ENCODE data around the gene ACAD11. TPM values are rescaled to one million over a fixed set of nuclear protein-coding genes. Genes with fewer than 3 reads are reported as not detected.

Gene ACAD11
- total RNA-seq, 1 experiment from 2014 or later = 15.6 TPM

GRCh38 chr3:132628157-132628556 lies 31.5 kb downstream of the ACAD11 start:
- H3K4me2 ChIP-seq (ENCODE audit: insufficient read depth, insufficient read length, low read length) = no peak overlapping the region
- H3K79me1 ChIP-seq (ENCODE audit: insufficient read depth, low read depth, low read length, poor library complexity, severe bottlenecking) = no peaks in the 10 kb centered on the region
- no peaks in the 10 kb centered on the region for H4K20me1 ChIP-seq (ENCODE audit: control insufficient read depth, insufficient read depth, insufficient read length)
- Mint-ChIP-seq H3K27ac (no peak overlapping the region), H3K9me3 (no peaks in the 10 kb centered on the region), H3K36me3 (ENCODE audit: insufficient read depth in 1 of 3, low read depth in 3 of 3) (peaks cover 0 to 21% (median 17%) of the 10 kb centered on the region in 3 experiments; a peak in 4 of 7 replicates), H3K27me3 (ENCODE audit: low read depth) (no peaks in the 10 kb centered on the region), H3K4me3 (no peak overlapping the region), H3K4me1 (peaks cover 17 to 18% of the 10 kb centered on the region in 2 experiments)
- H2BK15ac ChIP-seq (ENCODE audit: low read depth, low read length) = no peak overlapping the region
- H3K4ac ChIP-seq (ENCODE audit: low read depth, low read length) = no peak overlapping the region
- no peak overlapping the region for H2BK5ac ChIP-seq (ENCODE audit: insufficient read length, low read length)
- no peak overlapping the region for H3K14ac ChIP-seq (ENCODE audit: insufficient read depth, low read length)
- no peak for DNase-seq
- H4K91ac ChIP-seq (ENCODE audit: insufficient read length, low read depth, low read length) = no peak overlapping the region
- WGBS (ENCODE audit: extremely low coverage, insufficient read length, low lambda C conversion rate) = no CpG with 5 or more reads among the region's 2 CpGs
- no peak overlapping the region for H4K8ac ChIP-seq (replicated peaks; ENCODE audit: insufficient read length, low read depth, low read length)
- no peak overlapping the region for H3K18ac ChIP-seq (ENCODE audit: insufficient read length, low read depth, low read length)
- H3K56ac ChIP-seq (ENCODE audit: insufficient read length, low read depth, low read length) = no peak overlapping the region
- no peak overlapping the region for H2AK5ac ChIP-seq (ENCODE audit: insufficient read length, low read length)
- H2BK20ac ChIP-seq (ENCODE audit: low read depth, low read length, poor library complexity, severe bottlenecking) = no peak overlapping the region
- no peak overlapping the region for H3K23ac ChIP-seq (ENCODE audit: insufficient read length, low read depth, low read length)
- no peak overlapping the region for H3K27ac ChIP-seq (ENCODE audit: insufficient read length, low read depth, low read length)
- H3K27me3 ChIP-seq (ENCODE audit: insufficient read depth, low read length) = no peaks in the 10 kb centered on the region
- no peak overlapping the region for H2BK120ac ChIP-seq (ENCODE audit: low read depth, low read length, poor library complexity, severe bottlenecking)
- no peak overlapping the region for H4K5ac ChIP-seq (ENCODE audit: insufficient read length, low read depth, low read length)
- TF ChIP-seq CTCF (conservative IDR thresholded peaks at IDR 0.05) = no peak
- H3K79me2 ChIP-seq (ENCODE audit: insufficient read depth, low read length) = no peaks in the 10 kb centered on the region
- H3K9ac ChIP-seq (ENCODE audit: extremely low read depth, insufficient read length, low read length) = no peak overlapping the region
- H2BK12ac ChIP-seq (ENCODE audit: insufficient read length, low read depth, low read length) = no peak overlapping the region
- H2AFZ ChIP-seq (ENCODE audit: low read length) = no peak overlapping the region
- no peaks in the 10 kb centered on the region; the same call in 1 of the 2 replicates for H3K4me1 ChIP-seq (ENCODE audit: insufficient read depth, low read length)
- H3K23me2 ChIP-seq (ENCODE audit: insufficient read length, low read depth, low read length, poor library complexity, severe bottlenecking) = no peaks in the 10 kb centered on the region
- H3T11ph ChIP-seq (ENCODE audit: low read length) = no peak overlapping the region
- H3K9me3 ChIP-seq (ENCODE audit: control insufficient read depth, low read depth, low read length) = no peaks in the 10 kb centered on the region
